GM19351 (cell line): Measurements from ENCODE around the gene PTPRN2.

Source experiments
- ATAC-seq: cut with Tn5 transposase; IDR thresholded peaks from one replicate; pipeline ENCODE4 v1.9.1; 2021; ENCODE audit warnings: mild to moderate bottlenecking, moderate library complexity; ENCODE audit not compliant: unreplicated experiment

The PTPRN2 gene

GRCh38 chr7:158070222-158070920 is 517.3 kb downstream of the PTPRN2 start:
- no peak for ATAC-seq

GRCh38 chr7:158068853-158069252 is 518.8 kb downstream of the PTPRN2 start:
- no peak for ATAC-seq

DNA sequence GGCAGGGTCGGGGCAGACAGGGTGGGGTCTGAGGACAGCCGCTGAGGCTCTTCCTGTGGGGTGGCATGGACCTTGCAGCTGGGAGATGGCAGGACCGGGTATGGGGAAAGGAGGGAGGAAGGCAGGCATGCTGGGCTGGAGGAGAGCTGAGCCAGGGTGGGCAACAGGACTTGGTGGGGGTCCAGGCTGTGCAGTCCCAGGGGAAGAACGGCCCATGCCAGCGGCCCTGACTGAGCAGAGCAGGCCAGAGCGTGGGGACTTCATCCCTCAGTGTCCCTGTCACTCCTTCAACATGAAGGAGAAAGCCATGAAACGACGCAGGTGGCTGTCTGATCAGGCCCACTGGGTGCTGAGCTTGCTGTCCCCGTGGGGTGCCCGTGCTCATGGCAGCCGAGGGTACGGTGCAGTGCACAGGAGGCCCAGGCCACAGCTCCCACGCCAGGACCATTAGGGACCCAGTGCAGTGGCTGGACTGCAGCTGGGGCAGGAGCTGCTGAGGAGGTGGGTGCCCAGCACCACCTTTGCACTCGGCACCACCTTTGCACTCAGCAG is 519.6 kb downstream of the PTPRN2 start:
- ATAC-seq: no peak

GRCh38 chr7:158067219-158067930 is 520.2 kb downstream of the PTPRN2 start:
- no peak for ATAC-seq

DNA sequence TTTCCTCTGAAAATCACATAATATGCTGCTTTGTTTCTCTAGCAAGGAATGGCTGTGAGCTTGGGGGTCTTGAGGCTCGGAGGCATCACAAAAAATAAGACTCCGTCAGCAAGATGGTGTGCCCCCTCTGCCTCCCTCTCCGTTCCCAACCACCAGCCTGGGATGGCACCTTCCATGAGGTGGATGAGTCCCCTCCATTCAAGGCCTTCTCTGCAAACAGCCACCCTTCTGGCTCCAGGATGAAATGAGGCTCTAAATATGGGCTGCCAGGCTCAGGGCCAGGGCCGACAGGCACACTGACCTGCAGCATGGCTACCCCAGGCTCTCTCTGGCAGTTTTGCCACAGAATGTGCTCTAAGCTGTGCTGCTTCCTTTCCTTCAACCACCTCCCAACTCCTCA is 521.5 kb downstream of the PTPRN2 start:
- ATAC-seq: no peak

DNA sequence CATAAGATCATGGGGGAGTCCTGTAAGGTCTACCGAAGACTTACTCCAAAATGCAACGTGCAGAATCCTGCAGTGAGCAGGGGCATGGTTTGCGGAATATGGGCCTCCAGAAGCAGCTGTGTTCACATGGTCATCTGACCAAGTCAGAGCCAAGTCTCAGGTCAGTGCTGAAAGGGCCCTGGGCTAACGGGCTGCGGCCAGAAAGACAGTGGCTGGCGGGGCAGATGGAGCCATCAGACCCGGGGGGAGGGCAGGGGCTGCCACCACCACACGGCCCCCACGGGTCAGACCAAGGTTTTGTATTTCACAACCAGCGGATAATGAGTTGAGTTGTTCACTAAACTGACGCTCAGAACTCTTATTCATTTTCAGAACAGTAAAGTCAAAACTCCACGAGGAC is 522.3 kb downstream of the PTPRN2 start:
- ATAC-seq: no peak

GRCh38 chr7:158064631-158065030 is 523.0 kb downstream of the PTPRN2 start:
- ATAC-seq: no peak

- ATAC-seq: no peak
Measured at GRCh38 chr7:158063850-158064610, 523.6 kb downstream of the PTPRN2 start.

- ATAC-seq: no peak
Measured at GRCh38 chr7:158062661-158063060, 525.0 kb downstream of the PTPRN2 start.

DNA sequence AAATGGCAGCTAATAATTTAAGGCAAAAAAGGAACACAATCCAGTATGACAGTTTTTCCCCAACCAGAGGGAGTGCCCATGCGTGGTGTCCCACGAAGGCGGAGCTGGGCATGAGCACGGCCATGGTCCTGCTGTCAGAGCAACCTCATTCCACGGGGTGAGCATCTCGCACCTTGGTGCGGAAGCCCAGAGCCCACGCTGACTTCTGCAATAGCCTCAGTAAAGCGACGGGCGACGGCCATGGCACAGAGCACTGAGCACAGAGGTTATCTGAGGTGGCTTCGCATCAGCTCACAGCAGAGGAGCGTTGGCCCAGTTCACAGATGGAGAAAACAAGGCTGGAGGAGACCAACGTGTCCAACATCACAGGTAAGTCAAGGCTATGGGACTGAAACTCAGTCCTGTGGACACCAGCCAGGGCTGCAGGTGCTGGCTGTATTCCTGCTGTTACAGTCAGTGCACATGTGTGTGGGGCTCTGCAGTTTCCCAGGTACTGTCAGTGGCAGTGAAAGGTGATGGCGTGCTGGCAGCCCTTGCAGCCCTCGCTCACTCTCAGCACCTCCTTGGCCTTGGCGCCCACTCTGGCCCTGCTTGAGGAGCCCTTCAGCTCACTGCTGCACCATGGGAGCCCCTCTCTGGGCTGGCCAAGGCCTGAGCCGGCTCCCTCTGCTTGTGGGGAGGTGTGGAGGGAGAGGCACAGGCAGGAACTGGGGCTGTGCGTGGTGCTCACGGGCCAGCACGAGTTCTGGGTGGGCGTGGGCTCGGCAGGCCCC is 525.6 kb downstream of the PTPRN2 start:
- ATAC-seq: no peak

GRCh38 chr7:158061026-158061630 is 526.5 kb downstream of the PTPRN2 start:
- ATAC-seq: no peak

GRCh38 chr7:158060216-158060615 is 527.4 kb downstream of the PTPRN2 start:
- ATAC-seq: no peak

DNA sequence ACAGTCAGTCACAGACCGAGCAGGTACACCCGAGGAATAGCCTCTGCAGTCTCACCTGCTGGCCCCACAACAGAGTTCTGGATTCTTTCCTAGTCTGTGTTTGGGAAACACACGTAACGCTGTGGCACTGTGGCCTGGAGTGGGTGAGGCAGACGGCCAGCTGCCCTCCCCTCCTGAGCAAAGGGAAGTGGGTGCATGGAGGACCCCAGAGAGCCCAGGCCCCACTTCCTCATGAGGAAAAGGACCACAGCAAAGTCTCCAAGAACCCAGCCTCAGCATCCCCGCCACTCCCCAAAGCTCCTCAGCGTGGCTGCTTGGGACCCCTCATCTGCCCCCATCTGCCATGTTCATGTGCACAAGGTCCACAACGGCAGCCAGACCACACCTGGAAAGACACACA is 530.2 kb downstream of the PTPRN2 start:
- no peak for ATAC-seq

- no peak for ATAC-seq
Measured at GRCh38 chr7:158056761-158057160, 530.9 kb downstream of the PTPRN2 start.

- no peak for ATAC-seq
Measured at GRCh38 chr7:158055726-158056510, 531.7 kb downstream of the PTPRN2 start.

- no peak for ATAC-seq
Measured at GRCh38 chr7:158054611-158055010, 533.0 kb downstream of the PTPRN2 start.

- no peak for ATAC-seq
Measured at GRCh38 chr7:158054081-158054480, 533.5 kb downstream of the PTPRN2 start.

GRCh38 chr7:158053183-158053915 is 534.3 kb downstream of the PTPRN2 start:
- ATAC-seq: no peak
